LHCN-M2 (cell line): ENCODE data around the gene DNAH7. TPM values are rescaled to one million over a fixed set of nuclear protein-coding genes. Genes with fewer than 3 reads are reported as not detected.
A peak's percentile ranks its signal among the peaks of the same experiment; 100 is the strongest.
"Not testable (repeated sequence)": the region's sequence is repeated elsewhere in the genome, so short reads cannot be mapped to it uniquely, and the experiment has no call there.

Experiments used
- DNase-seq: peaks from one replicate; pipeline ENCODE4 v3.0.0-alpha.2; 2012; ENCODE audit warnings: low read depth
- total RNA-seq: library from RNA; depleted of rRNA; stranded (reverse); fragments of >200 nt; gene quantifications from 2 replicates; pipeline ENCODE4 v1.2.3, GENCODE V29; 2014

The DNAH7 gene
- total RNA-seq, 1 experiment from 2014 or later = 0.86 TPM

DNA sequence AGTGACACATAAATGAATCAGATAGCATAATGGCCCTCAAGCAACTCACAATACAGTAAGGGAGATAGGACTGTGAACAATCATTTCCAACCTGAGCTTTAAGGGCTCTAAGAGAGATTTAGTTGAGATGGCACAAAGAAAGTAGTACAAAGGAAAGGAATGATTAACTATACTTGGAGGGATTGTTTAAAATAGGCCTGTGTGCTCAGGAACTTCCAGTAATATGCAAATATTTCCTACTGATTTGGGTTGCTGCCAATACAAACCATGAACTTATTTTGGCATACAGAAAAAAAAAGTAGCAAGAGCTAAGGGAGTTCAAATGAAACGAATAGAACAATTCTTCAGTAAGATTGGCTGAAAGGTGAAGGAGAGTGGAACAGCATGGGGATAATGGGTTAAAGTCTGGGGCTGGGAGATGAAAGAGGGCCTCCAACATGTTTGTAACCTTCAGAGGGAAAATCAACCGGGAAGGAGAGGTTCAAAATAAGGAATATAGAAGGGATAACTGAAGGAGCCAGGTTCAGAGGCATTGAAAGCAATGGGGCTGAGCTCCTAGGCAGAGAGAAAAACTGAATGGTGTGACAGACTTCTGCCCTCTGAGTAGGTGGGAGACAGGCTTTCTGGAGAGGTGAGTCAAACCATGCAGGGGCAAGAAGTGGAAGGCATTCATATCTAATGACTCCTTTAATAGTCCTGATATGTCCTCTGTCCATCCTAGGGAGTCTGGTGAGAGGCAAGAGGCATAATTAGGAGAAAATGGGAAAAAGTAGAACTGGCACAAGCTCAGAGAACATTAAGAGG lies 83.5 kb downstream of the DNAH7 start:
- DNase-seq = peak; percentile 8

DNA sequence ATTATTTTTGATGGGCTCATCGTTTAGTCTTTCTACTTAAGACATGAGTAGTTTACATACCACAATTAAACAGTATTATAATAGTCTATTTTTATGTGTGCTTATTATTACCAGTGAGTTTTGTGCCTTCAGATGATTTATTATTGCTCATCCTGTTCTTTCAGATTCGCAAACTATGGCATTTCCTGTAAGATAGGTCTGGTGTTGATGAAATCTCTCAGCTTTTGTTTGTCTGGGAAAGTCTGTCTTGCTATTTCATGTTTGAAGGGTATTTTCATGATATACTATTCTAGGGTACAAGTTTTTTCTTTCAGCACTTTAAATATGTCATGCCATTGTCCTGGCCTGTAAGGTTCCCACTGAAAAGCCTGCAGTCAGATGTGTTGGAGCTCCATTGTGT lies 101.3 kb downstream of the DNAH7 start:
- DNase-seq = peak; percentile 10

DNA sequence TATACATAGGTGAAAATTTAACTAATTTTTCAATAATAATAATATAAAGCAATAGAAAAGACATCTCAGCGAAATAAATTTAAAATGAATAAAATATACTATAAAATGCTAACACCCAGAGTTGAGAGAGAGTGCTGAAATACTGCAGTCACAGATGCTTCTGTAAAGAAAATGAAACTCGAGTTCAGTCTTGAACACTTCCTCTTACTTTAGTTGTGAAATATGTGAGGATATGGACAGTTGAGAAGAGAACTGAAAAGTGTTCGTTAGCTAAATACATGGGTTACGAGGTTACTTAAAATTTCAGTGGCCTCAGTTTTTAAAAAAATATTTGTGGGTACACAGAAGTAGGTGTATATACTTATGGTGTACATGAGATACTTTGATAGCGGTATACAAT lies 106.8 kb downstream of the DNAH7 start:
- no peak for DNase-seq

DNA sequence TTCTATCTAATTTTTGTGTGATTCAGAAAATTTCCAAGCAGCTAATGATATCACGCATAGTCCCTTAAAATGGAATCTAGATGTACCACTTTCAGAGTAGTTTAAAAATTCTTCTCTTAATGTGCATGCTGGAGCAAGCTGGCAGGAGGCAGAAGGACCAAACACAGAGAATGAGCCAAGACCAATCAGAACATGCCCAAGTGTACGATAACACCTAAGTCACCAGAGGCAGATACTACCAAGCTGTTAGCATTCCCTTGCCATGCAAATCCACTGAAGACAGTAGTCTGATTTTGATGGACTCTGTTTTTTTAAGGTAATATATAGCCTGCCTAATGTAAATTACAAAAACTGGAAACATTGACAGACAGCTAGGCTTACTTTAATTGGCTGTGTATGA lies 109.3 kb downstream of the DNAH7 start:
- DNase-seq = no peak

DNA sequence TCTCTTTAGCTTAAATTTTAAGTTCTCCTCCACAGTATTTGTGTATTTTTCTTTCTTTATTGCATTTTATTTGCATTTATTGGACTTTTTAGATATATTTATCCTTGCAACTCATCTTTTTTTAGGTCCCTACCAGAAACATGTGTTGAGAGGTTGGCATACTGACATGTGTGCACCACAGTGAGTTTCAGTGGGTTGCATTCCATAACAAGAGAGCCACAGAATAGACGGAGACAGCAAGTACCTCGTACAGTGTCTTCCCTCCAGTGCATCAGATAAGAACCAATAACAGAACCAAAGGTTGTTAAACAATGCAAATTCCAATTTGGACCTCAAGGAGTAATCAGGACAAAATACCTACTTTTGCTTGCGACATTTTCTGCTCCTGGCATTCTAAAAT lies 111.9 kb downstream of the DNAH7 start:
- no peak for DNase-seq

DNA sequence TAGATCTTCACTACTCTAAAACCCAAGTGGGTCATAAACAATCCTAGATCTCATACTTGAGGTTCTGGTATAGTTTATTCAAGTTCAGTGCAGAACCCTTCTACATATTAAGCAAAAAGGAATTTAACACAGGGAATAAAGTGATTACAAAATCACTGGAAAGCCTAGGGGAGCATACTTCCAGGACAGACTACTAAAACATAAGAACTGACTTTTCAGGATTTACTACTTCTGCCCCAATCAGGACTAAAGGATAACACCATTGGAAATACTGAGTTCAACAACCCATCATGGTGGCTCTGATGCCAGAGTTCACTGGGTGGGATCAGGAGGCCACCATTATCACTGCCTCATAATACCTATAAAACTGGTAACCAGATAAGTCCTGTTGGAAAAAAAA lies 123.6 kb downstream of the DNAH7 start:
- DNase-seq = no peak

DNA sequence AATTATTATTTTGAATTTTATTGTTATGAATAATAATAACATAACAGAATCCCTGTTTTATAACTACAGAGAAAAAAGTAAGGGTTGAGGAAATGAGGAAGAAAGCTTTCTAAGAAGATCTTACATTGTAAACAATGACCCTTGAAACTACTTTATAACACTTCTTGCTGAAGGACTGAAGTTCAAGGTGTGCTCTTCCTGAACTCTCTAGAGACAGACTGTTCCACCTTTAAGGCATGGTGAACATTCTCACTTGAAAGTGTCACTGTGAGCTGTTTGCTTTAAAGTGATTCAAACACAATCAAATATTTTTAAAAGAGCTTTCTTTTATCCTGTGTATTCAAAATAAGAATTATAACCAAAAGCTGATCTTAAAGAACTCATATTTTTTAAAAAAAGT lies 131.5 kb downstream of the DNAH7 start:
- no peak for DNase-seq

DNA sequence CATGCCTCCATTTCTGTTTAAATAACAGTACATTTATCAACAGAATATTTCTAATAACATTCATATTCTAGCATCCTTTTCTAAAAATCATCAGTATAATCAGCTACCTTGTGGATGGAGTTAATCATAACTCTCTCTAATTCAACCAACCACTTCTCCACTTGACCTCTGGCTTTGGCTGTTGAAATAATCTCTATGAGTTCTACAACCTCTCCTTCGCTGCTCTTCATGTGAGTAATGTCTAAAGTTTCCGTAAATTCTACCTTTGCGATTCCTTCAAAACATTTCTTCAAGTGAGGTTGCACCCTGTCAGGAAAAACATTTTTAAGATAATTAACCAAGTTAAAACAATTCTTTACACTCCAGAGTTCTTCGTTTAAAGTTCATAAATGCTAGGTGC lies 134.2 kb downstream of the DNAH7 start:
- no peak for DNase-seq

DNA sequence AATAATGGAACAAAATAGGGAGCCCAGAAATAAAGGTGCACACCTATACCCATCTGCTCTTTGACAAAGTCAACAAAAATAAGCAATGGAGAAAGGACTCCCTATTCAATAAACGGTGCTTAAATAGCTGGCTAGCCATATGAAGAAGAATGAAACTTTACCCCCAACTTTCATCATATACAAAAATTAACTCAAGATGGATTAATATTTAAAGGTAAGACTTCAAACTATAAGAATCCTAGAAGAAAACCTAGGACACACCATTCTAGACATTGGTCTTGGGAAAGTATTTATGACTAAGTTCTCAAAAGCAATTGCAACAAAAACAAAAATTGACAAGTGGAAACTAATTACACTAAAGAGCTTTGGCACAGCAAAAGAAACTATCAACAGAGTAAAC lies 139.1 kb downstream of the DNAH7 start:
- DNase-seq = no peak

DNA sequence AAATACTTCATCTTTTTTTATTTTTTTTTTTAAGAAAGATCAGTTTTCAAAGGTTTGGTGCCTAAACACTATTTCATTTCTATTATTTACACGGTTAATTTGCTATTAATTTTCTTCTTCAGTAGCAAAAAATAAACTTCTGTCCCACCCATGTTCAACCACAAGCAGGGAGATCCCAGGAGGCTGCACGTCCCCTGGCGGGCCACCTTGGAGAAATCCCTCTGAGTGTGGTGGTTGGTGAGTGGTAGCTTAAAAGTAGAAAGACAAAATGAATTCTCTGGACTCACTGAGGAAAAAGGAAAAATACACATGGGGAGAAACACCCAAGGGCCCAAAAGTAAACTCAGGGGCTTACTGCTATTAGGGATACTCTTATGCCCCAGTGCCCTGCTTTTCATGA lies 143.5 kb downstream of the DNAH7 start:
- no peak for DNase-seq

DNA sequence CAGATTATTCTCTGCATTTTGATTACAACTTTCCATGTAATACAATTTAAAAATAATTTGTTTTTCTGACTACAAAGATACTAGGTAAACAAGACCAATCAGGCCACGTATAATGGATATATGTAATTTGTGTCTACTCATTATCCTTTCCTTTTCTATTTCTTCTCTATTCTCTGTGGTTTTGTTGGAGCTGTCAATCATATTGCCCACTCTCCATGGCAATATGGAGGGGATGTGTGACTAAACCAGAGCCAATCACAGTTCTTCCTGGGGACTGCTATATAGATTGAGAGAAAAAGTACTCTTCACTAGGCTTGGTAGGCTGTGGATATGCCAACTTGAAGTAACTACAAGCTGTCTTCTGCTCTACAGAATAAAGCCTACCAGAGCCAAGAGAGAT lies 144.7 kb downstream of the DNAH7 start:
- DNase-seq = no peak

DNA sequence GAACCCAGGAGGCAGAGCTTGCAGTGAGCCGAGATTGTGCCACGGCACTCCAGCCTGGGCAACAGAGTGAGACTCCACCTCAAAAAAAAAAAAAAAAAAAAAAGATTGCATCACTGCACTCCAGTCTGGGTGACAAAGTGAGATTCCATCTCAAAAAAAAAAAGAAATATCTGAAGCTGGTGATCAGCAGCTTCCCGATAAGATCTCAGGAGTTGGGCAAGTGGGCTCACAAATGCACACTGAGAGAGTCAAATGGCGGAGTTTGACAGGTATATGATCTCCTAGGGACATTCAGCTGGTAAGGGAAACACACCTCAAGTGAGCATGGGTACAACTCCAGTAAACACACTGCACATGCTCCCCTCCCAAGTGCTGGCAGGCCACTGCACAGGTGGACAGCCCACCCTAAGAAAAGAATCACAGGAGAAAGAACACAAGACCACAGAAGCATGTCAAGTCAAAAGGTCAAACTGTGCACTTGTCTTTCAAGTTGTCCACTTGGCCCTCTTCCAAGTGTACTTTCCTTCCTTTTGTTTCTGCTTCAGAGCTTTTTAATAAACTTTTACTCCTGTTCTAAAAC lies 151.5 kb downstream of the DNAH7 start:
- DNase-seq = not testable (repeated sequence)

DNA sequence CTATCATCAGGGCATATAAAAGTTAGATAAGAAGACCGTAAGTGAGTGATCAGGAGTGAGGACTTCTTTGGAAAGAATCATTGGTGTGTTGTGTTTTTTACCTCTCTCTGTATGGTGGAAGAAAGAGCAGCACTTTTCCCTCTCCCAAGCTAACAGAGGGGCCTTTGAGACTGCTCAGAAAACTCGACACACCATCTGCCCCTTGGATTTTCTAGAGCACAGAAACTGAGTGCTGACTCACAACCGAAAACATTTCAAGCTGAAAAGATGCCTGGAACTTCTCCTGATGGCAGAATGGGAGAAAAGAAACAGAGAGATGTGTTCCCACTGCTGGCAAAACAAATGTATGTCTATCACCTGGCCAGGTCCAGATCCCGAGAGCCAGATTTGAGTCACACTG lies 156.6 kb downstream of the DNAH7 start:
- DNase-seq = no peak

DNA sequence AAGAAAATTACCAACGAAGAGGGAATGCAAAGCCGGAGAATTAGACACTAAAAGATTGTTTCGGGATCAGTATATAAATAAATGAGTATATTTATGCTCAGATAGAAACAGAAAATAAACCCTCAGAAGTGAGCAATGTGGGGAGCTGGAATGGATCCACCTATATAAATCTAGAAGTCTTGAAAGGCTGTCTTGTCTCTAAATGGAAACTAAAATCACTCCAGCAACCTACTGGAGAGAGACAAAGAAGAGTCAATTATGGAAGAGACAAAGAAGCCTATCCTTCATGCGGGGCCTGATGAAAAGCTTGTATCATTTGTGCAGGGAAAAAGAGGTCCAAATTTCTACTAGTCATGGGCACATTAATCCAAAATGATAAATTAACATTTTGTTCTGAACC lies 158.1 kb downstream of the DNAH7 start:
- no peak for DNase-seq

DNA sequence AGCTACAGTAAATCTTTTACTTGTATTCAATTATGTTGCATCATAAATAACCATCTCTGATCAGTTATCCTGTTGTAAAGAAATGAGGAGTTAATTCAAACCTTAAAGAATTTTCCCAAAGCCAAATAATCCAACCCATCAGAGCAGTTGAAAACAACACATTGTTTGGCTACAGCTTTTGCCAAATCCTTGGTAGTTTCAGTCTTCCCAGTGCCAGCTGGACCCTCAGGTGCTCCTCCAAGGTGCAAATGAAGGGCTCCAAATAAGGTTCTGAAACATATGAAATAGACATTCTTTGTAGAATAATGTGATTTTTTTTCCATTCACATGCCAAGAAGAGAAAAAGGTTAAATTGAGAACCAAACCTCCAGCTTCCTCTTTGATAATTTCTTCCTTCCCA lies 158.7 kb downstream of the DNAH7 start:
- no peak for DNase-seq

DNA sequence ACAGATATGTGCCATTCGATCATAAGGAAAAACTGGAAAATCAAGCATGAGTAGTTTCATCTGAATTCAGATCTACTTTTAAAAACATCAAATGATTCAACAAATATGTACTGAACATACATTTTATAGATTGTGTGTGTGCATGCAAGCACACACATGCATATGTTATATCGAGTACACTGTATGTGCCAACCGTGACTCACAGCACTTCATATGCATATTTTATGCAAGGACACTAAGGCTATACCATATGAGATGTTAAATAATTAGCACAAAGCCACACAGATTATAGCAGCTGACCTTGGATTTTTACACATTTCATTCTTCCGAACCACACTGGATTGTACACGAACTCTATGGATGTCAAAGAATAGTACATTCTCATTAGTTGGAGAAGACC lies 161.2 kb downstream of the DNAH7 start:
- DNase-seq = no peak

DNA sequence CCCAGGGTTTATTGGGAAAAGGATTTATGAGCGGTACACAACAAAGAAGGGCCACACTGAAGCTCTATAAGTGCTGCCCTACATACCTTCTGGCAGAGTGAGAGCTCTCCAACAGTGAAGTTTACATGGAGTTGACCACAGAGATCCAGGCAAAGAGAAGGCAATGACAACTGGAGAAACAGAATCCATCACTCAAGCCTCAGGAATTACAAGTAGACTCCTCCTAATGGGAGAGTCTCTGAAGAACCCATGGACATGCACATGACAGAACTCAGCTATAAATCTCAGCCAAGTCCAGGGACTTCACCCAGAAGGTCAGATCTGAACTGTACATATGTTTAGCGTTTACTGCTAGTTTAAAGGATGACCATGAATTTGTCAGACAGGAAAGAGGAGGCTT lies 164.7 kb downstream of the DNAH7 start:
- DNase-seq = peak; percentile 19

DNA sequence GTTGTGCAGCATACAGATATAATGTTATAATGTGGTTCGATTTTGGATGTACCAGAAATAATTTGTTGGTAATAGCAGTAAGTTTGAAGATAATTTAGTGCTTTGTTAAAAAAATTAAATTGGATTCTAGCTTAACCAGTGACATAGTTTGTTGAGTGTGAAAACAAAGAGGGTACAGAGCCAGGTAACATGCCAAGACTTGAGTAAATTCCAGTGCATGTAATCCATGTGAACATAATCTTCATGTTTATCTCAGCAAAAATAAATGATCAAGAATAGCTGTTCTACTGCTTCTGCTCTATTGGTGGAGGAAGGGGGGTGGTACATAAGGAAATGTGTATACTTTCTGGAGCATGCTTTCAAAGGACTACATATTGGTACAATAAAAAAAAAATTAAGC lies 165.8 kb downstream of the DNAH7 start:
- DNase-seq = no peak

DNA sequence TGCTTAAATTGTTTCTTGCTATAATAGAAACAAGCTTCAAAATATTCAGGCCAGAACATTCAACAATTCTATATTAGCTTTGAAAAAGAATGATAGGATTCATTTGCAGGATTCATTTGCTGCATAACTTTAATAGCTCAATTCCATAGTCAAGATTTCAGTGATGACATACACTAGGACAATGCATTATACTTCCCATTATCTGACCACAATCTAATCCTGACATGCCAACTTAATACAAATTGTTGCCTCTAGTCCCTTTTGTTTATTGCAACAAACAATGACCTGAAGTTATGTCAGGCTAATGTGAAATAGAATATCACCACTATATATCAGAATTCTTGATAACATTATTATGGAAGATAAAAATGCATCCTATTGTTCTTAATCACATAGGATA lies 169.4 kb downstream of the DNAH7 start:
- peak; percentile 70 for DNase-seq

DNA sequence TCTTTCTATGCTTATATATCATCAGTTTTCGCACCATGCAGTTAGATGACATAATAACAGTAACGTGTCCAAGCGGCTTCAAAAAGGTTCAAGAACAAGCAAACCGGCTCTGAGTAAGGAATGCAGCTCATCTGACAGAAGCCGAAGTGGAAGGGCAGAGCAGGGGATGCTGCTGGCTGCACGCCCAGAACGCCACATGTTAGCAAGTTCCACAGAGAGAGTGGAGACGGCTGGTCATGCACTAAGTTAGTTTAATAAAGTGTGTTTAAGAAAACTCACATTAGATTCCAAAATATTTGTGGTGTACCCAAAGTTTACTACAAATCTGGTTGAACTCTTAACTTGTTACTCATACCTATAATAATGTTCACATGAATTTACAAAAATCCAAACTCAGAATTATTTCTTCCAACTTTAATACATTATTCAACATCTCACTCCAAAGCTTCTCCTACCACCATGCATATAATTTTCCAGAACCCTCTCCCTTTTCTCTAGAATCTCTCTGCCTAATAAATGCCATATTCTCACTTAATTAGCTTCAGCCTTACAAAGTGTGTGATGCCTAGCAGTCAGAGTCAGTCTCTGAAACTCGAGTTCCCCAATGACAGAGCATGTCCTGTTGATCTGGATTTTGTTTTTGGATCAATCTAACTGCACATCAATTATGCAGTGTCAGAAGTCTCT lies 170.0 kb downstream of the DNAH7 start:
- peak; percentile 99 for DNase-seq

DNA sequence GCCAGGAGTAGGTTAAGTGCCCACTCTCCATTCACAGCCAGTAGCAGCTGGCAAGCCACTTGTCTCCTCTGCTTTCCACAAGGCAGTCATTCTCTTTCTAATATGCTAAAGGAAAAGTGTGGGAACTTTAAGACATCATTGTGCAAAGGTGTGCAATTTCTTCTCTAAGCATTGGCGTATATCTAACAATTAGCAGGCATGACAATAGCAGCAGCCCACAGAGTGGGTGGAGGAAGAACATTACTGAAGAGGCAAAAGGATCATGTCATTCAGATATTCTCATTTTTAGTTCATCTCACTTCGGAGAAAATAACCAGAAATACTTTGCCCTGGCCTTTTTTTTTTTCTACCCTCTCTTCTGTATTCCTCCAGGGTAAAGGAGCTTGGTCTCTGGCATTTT lies 177.6 kb downstream of the DNAH7 start:
- DNase-seq = no peak

DNA sequence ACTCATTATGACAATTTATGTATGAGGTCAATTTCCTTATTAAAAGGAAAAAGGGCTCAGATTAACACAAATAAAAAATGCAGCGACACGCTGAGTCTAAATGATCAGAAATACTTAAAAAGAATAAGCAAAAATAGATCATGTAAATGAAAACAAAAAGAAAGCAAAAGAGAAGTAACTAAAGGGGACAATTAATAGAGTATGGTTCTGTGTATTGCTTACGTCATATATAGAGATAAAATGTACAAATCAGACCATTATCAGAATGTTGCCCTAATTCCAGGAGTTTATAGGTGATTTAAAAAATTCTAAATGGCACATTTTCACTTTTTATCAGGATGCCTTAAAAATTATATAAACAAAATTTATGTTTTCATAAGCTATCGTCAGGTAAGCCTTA lies 189.5 kb downstream of the DNAH7 start:
- no peak for DNase-seq

DNA sequence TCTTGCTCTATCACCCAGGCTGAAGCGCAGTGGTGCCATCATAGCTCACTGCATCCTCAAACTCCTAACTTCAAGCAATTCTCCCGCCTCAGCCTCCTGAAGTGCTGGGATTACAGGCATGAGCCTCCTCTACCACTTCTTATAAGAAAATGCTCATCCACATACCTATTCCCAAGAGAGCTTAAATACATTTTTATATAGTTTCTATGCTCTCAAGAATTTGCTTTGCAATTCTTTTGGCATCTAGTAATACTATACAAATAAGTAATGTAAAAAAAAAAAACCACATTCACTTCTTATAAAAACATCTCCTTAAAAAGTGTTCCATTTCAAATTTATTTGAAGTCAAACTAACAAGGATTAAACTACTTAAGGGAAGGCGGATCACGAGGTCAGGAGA lies 197.3 kb downstream of the DNAH7 start:
- DNase-seq = no peak
